Stomach (tissue), 9 donors: Measurements from ENCODE around the gene WDR27. TPM values are rescaled to one million over a fixed set of nuclear protein-coding genes. Genes with fewer than 3 reads are reported as not detected.

Experiments
- DNase-seq, 2 donors: peaks; one replicate each; pipeline versions ENCODE4 v3.0.0 to v3.0.0-alpha.2; 2013 to 2019
- H3K27ac ChIP-seq, 5 donors: fragments of 200-600 bp in 4 of 5; sonication (generic) in 4 of 5; one replicate each; pipeline ENCODE4 v1.5.1; 2013 to 2019; ENCODE audit warnings: mild to moderate bottlenecking in 1 of 5, moderate library complexity in 1 of 5
- H3K27me3 ChIP-seq, 3 donors: fragments of 200-600 bp; sonication (generic); one replicate each; pipeline ENCODE4 v1.5.1; 2017 to 2019; ENCODE audit warnings: mixed run types in 1 of 3
- H3K36me3 ChIP-seq, 4 donors: fragments of 200-600 bp; sonication (generic); 1 replicate in 3 of 4; 2 replicates in 1 of 4; pipeline ENCODE4 v1.5.1; 2016 to 2019
- H3K4me1 ChIP-seq, 4 donors: fragments of 200-600 bp; sonication (generic); one replicate each; pipeline ENCODE4 v1.5.1; 2016 to 2019
- H3K4me3 ChIP-seq, 4 donors: fragments of 200-600 bp; sonication (generic) in 3 of 4; one replicate each; pipeline ENCODE4 v1.5.1; 2016 to 2019; ENCODE audit warnings: mild to moderate bottlenecking in 1 of 4
- H3K9me3 ChIP-seq, 4 donors: fragments of 200-600 bp; sonication (generic); one replicate each; pipeline ENCODE4 v1.5.1; 2016 to 2019
- CTCF ChIP-seq, 7 experiments: fragments of 450-650 bp in 4 of 7; fragments of 200-600 bp in 3 of 7; sonication (generic) in 3 of 7; IDR thresholded peaks; one replicate each; pipeline ENCODE4 v1.5.1; 2016 to 2019; ENCODE audit warnings: antibody characterized with exemption in 7 of 7, control low read depth in 2 of 7, mild to moderate bottlenecking in 1 of 7
- EP300 ChIP-seq: sonication (generic); formaldehyde crosslinking; IDR thresholded peaks from one replicate; pipeline ENCODE4 v1.6.1; 2017; ENCODE audit warnings: antibody characterized with exemption
- POLR2A ChIP-seq, 4 donors: fragments of 450-650 bp; IDR thresholded peaks; one replicate each; pipeline ENCODE4 v1.6.1; 2016; ENCODE audit warnings: antibody characterized with exemption in 4 of 4, control low read depth in 2 of 4, mild to moderate bottlenecking in 1 of 4, moderate library complexity in 1 of 4
- POLR2AphosphoS5 ChIP-seq, 3 donors: sonication (generic); formaldehyde crosslinking; IDR thresholded peaks; one replicate each; pipeline ENCODE4 v1.6.1; 2016; ENCODE audit warnings: antibody characterized with exemption in 3 of 3
- WGBS, 5 donors: extraction: QIAGEN DNeasy Blood & Tissue Kit in 3 of 5; methylation state at CpG; one replicate each; pipeline versions ENCODE4 v1.1.5 to v1.1.7; 2013 to 2018; 5-methylcytosine and 5-hydroxymethylcytosine counted together
- intact Hi-C: fragments of 100-400 bp; cut with DNase I; formaldehyde crosslinking; loops from one replicate; pipeline ENCODE4 v1.15.1; 2023; ENCODE audit warnings: low total_unique reads
- polyA plus RNA-seq, 3 donors: library from polyadenylated mRNA; stranded (reverse); fragments of 200-250 nt; gene quantifications; one replicate each; pipeline ENCODE4 v1.2.3, GENCODE V29; 2013
- total RNA-seq, 5 donors: library from RNA; depleted of rRNA; stranded (reverse); fragments of >200 nt; gene quantifications; one replicate each; pipeline versions ENCODE4 v1.1.0 to v1.2.3, GENCODE V29; 2014 to 2016
- donor health status: healthy with polysubstance abuse.
- donor health status: Bipolar disorder and iron deficiency.
- donor health status: healthy.

The WDR27 gene
- total and polyA plus RNA-seq, 8 donors: 4.9 to 271 (median 39.9) TPM

GRCh38 chr6:169545982-169546381, 155.8 kb downstream of the WDR27 start:
- no peak for DNase-seq
- H3K4me1 ChIP-seq: no peaks in the 10 kb centered on the region
- H3K27me3 ChIP-seq: no peaks in the 10 kb centered on the region
- no peak overlapping the region for H3K27ac ChIP-seq
- intact Hi-C loops: no loop called here
- H3K4me3 ChIP-seq: no peak overlapping the region
- TF ChIP-seq CTCF (IDR thresholded peaks at IDR 0.05): no peak
- no peak for TF ChIP-seq POLR2A (IDR thresholded peaks at IDR 0.05)
- TF ChIP-seq EP300: no peak
- TF ChIP-seq POLR2AphosphoS5 (IDR thresholded peaks at IDR 0.05): no peak
- no peaks in the 10 kb centered on the region for H3K36me3 ChIP-seq
- H3K9me3 ChIP-seq: peaks cover 0 to 14% (median 5%) of the 10 kb centered on the region in 4 donors
- 86 to 91% (median 90%) methylated on average over 6 of the region's 6 CpGs for WGBS, 5 donors

- intact Hi-C loops: no loop called here
- peaks cover 0 to 14% (median 5%) of the 10 kb centered on the region in 4 donors for H3K9me3 ChIP-seq
- no peaks in the 10 kb centered on the region for H3K36me3 ChIP-seq
- no peak for TF ChIP-seq CTCF (IDR thresholded peaks at IDR 0.05)
- H3K27me3 ChIP-seq: no peaks in the 10 kb centered on the region
- no peak for DNase-seq
- H3K27ac ChIP-seq: no peak overlapping the region
- H3K4me1 ChIP-seq: no peaks in the 10 kb centered on the region
- no peak overlapping the region for H3K4me3 ChIP-seq
Observed at GRCh38 chr6:169543704-169544103, 158.1 kb downstream of the WDR27 start.

- H3K4me1 ChIP-seq: no peaks in the 10 kb centered on the region
- no peak overlapping the region for H3K27ac ChIP-seq
- H3K36me3 ChIP-seq: no peaks in the 10 kb centered on the region
- intact Hi-C loops: no loop called here
- 73 to 94% (median 79%) methylated on average over 1 of the region's 1 CpG for WGBS, 5 donors
- H3K4me3 ChIP-seq: no peak overlapping the region
- peaks cover 0 to 3% (median under 1%) of the 10 kb centered on the region in 4 donors for H3K9me3 ChIP-seq
- H3K27me3 ChIP-seq: no peaks in the 10 kb centered on the region
- TF ChIP-seq POLR2AphosphoS5 (IDR thresholded peaks at IDR 0.05): no peak
- no peak for TF ChIP-seq POLR2A (IDR thresholded peaks at IDR 0.05)
- TF ChIP-seq CTCF (IDR thresholded peaks at IDR 0.05): no peak
- TF ChIP-seq EP300: no peak
- no peak for DNase-seq
Observed at GRCh38 chr6:169542491-169542890, 159.3 kb downstream of the WDR27 start.

GRCh38 chr6:169539176-169539897, 162.5 kb downstream of the WDR27 start:
- no peak overlapping the region for H3K4me3 ChIP-seq
- peaks cover 6 to 27% (median 15%) of the 10 kb centered on the region in 4 donors for H3K9me3 ChIP-seq
- intact Hi-C loops: no loop called here
- no peak for DNase-seq
- no peaks in the 10 kb centered on the region for H3K4me1 ChIP-seq
- no peaks in the 10 kb centered on the region for H3K36me3 ChIP-seq
- TF ChIP-seq POLR2A (IDR thresholded peaks at IDR 0.05): no peak
- TF ChIP-seq CTCF (IDR thresholded peaks at IDR 0.05): no peak
- no peak overlapping the region for H3K27ac ChIP-seq
- 65 to 84% (median 81%) methylated on average over 5 of the region's 5 CpGs for WGBS, 5 donors
- no peaks in the 10 kb centered on the region for H3K27me3 ChIP-seq
